Urinary bladder (tissue), 4 donors: Measurements from ENCODE around the gene OR5K1. TPM values are rescaled to one million over a fixed set of nuclear protein-coding genes. Genes with fewer than 3 reads are reported as not detected.
A peak's percentile ranks its signal among the peaks of the same experiment; 100 is the strongest.

Experiments
- DNase-seq: peaks from one replicate; pipeline ENCODE4 v3.0.0-alpha.2; 2015; ENCODE audit errors: extremely low spot score
- H3K27ac ChIP-seq: one replicate; pipeline ENCODE4 v1.5.1; 2013; ENCODE audit warnings: low read depth, mild to moderate bottlenecking, moderate library complexity
- H3K36me3 ChIP-seq: one replicate; pipeline ENCODE4 v1.6.1; 2013; ENCODE audit warnings: mild to moderate bottlenecking, moderate library complexity; ENCODE audit not compliant: insufficient read depth
- H3K4me1 ChIP-seq: one replicate; pipeline ENCODE4 v1.6.1; 2013; ENCODE audit warnings: mild to moderate bottlenecking, moderate library complexity; ENCODE audit not compliant: insufficient read depth
- H3K4me3 ChIP-seq: one replicate; pipeline ENCODE4 v1.5.1; 2013; ENCODE audit warnings: low read depth, low read length
- WGBS: extraction: QIAGEN DNeasy Blood & Tissue Kit; methylation state at CpG from one replicate; pipeline ENCODE4 v1.1.7; 2013; 5-methylcytosine and 5-hydroxymethylcytosine counted together
- polyA plus RNA-seq: library from polyadenylated mRNA; stranded (reverse); fragments of 200-250 nt; gene quantifications from one replicate; pipeline ENCODE4 v1.2.3, GENCODE V29; 2013
- total RNA-seq: library from RNA; depleted of rRNA; stranded (reverse); fragments of >200 nt; gene quantifications from one replicate; pipeline ENCODE4 v1.2.3, GENCODE V29; 2014
- donor health status: healthy with polysubstance abuse.
- donor health status: healthy.

The OR5K1 gene
- total and polyA plus RNA-seq, 2 donors, result not detected

- Histone ChIP-seq H3K36me3 (no peaks in the 10 kb centered on the region), H3K4me3 (no peak within 1 kb of the TSS), H3K4me1 (no peaks in the 10 kb centered on the region), H3K27ac (no peak within 1 kb of the TSS)
- WGBS, result 80% methylated on average over 2 of the region's 2 CpGs
- no peak for DNase-seq
These were observed 34.4 kb downstream of the OR5K1 start, which contains the start of gene OR5K2 for GRCh38 chr3:98497381-98497780. OR5K2 (plus strand) TSS chr3:98497681; CDS start chr3:98497681, 0 bp downstream.

GRCh38 chr3:98500019-98500418, 37.0 kb downstream of the OR5K1 start:
- Histone ChIP-seq H3K36me3 (no peaks in the 10 kb centered on the region), H3K4me1 (no peaks in the 10 kb centered on the region), H3K4me3 (no peak overlapping the region), H3K27ac (no peak overlapping the region)
- DNase-seq, result no peak
- WGBS, result 71% methylated on average over 4 of the region's 4 CpGs

- WGBS, result 83% methylated on average over 4 of the region's 4 CpGs
These were observed 38.3 kb downstream of the OR5K1 start for GRCh38 chr3:98501270-98501669.

GRCh38 chr3:98501863-98502576, 39.0 kb downstream of the OR5K1 start:
- Histone ChIP-seq H3K4me3 (no peak overlapping the region), H3K4me1 (no peaks in the 10 kb centered on the region), H3K27ac (no peak overlapping the region), H3K36me3 (no peaks in the 10 kb centered on the region)
- WGBS, result 87% methylated on average over 5 of the region's 5 CpGs
- DNase-seq, result no peak

More at GRCh38 chr3:98501270-98501669, 38.3 kb downstream of the OR5K1 start:
- Histone ChIP-seq H3K36me3 (no peaks in the 10 kb centered on the region), H3K27ac (no peak overlapping the region), H3K4me3 (no peak overlapping the region), H3K4me1 (no peaks in the 10 kb centered on the region)
- no peak for DNase-seq

GRCh38 chr3:98504539-98504938, 41.5 kb downstream of the OR5K1 start:
- Histone ChIP-seq H3K4me3 (no peak overlapping the region), H3K4me1 (no peaks in the 10 kb centered on the region), H3K36me3 (no peaks in the 10 kb centered on the region), H3K27ac (no peak overlapping the region)
- WGBS, result 32% methylated on average over 4 of the region's 4 CpGs
- DNase-seq, result no peak

GRCh38 chr3:98508582-98508981, 45.6 kb downstream of the OR5K1 start:
- Histone ChIP-seq H3K36me3 (no peaks in the 10 kb centered on the region), H3K27ac (no peak overlapping the region), H3K4me3 (no peak overlapping the region), H3K4me1 (no peaks in the 10 kb centered on the region)
- DNase-seq, result no peak
- 95% methylated on average over 2 of the region's 2 CpGs for WGBS

- H3K36me3 ChIP-seq, result no peaks in the 10 kb centered on the region
- no peak overlapping the region for H3K27ac ChIP-seq
- H3K4me3 ChIP-seq, result no peak overlapping the region
- H3K4me1 ChIP-seq, result no peaks in the 10 kb centered on the region
- WGBS, result 84% methylated on average over 4 of the region's 4 CpGs
- no peak for DNase-seq
These were observed 49.6 kb downstream of the OR5K1 start for GRCh38 chr3:98512576-98512975.

- Histone ChIP-seq H3K27ac (no peak overlapping the region), H3K36me3 (no peaks in the 10 kb centered on the region), H3K4me1 (no peaks in the 10 kb centered on the region), H3K4me3 (no peak overlapping the region)
- 70% methylated on average over 4 of the region's 4 CpGs for WGBS
- no peak for DNase-seq
These were observed 50.1 kb downstream of the OR5K1 start for GRCh38 chr3:98513091-98513511.

- WGBS, result 95% methylated on average over 3 of the region's 3 CpGs
- Histone ChIP-seq H3K4me3 (no peak overlapping the region), H3K27ac (no peak overlapping the region), H3K4me1 (no peaks in the 10 kb centered on the region), H3K36me3 (no peaks in the 10 kb centered on the region)
- no peak for DNase-seq
These were observed 50.7 kb downstream of the OR5K1 start for GRCh38 chr3:98513736-98514135.

- no peak for DNase-seq
- 100% methylated on average over 1 of the region's 1 CpG for WGBS
- H3K36me3 ChIP-seq, result no peaks in the 10 kb centered on the region
- no peak overlapping the region for H3K27ac ChIP-seq
- peaks cover 2% of the 10 kb centered on the region for H3K4me1 ChIP-seq
- no peak overlapping the region for H3K4me3 ChIP-seq
These were observed 51.9 kb downstream of the OR5K1 start for GRCh38 chr3:98514948-98515347.

- no peaks in the 10 kb centered on the region for H3K36me3 ChIP-seq
- whole genome bisulfite sequencing, result 95% methylated on average over 2 of the region's 2 CpGs
- H3K4me3 ChIP-seq, result no peak overlapping the region
- H3K4me1 ChIP-seq, result peaks cover 2% of the 10 kb centered on the region
- no peak overlapping the region for H3K27ac ChIP-seq
- DNase-seq, result no peak
These were observed 55.8 kb downstream of the OR5K1 start for GRCh38 chr3:98518816-98519215.

- Histone ChIP-seq H3K4me1 (peaks cover 2% of the 10 kb centered on the region), H3K4me3 (no peak overlapping the region), H3K36me3 (no peaks in the 10 kb centered on the region), H3K27ac (no peak overlapping the region)
- DNase-seq, result no peak
- WGBS, result 94% methylated on average over 1 of the region's 1 CpG
These were observed 56.4 kb downstream of the OR5K1 start for GRCh38 chr3:98519351-98519750.

- peak; percentile 66 for DNase-seq
- WGBS, result under 1% methylated on average over 16 of the region's 16 CpGs
- Histone ChIP-seq H3K27ac (peak overlapping the region; percentile 96), H3K4me1 (peaks cover 2% of the 10 kb centered on the region), H3K36me3 (no peaks in the 10 kb centered on the region), H3K4me3 (peak overlapping the region; percentile 75)
These were observed 59.0 kb downstream of the OR5K1 start for GRCh38 chr3:98521897-98522543.
